Measurements from ENCODE around the gene MYO3B. TPM values are rescaled to one million over a fixed set of nuclear protein-coding genes. Genes with fewer than 3 reads are reported as not detected.

MYO3B gene
- polyA plus RNA-seq, 1 of the 3 experiments (the other 2 are of a cell fraction): not detected

GRCh38 chr2:170512266-170512665, 334.3 kb downstream of the MYO3B start:
- no peaks in the 10 kb centered on the region for H4K20me1 ChIP-seq (ENCODE audit: insufficient read depth)
- no peak for TF ChIP-seq MXI1 (IDR thresholded peaks at IDR 0.05; ENCODE audit: low read depth, low read length)
- TF ChIP-seq, protein P1, sequence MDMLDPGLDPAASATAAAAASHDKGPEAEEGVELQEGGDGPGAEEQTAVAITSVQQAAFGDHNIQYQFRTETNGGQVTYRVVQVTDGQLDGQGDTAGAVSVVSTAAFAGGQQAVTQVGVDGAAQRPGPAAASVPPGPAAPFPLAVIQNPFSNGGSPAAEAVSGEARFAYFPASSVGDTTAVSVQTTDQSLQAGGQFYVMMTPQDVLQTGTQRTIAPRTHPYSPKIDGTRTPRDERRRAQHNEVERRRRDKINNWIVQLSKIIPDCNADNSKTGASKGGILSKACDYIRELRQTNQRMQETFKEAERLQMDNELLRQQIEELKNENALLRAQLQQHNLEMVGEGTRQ (IDR thresholded peaks at IDR 0.05; ENCODE audit: borderline replicate concordance, low read depth, low read length): no peak
- no peak for TF ChIP-seq TAF1 (IDR thresholded peaks at IDR 0.05; ENCODE audit: borderline replicate concordance, low read depth, low read length)
- TF ChIP-seq FOXJ3 (CRISPR knock-in tag; IDR thresholded peaks at IDR 0.05): no peak
- no peak for TF ChIP-seq NFIC (IDR thresholded peaks at IDR 0.05; ENCODE audit: borderline replicate concordance)
- no peak for TF ChIP-seq POLR2AphosphoS5 (IDR thresholded peaks at IDR 0.05; ENCODE audit: low read depth, low read length)
- TF ChIP-seq SMC3 (IDR thresholded peaks at IDR 0.05; ENCODE audit: low read depth, low read length): no peak
- no peak for TF ChIP-seq ZBTB33 (IDR thresholded peaks at IDR 0.05; ENCODE audit: borderline replicate concordance, low read depth)
- no peak for TF ChIP-seq ELF1 (IDR thresholded peaks at IDR 0.05)
- TF ChIP-seq RAD21 (IDR thresholded peaks at IDR 0.05; ENCODE audit: low read length): no peak
- TF ChIP-seq, protein P2, sequence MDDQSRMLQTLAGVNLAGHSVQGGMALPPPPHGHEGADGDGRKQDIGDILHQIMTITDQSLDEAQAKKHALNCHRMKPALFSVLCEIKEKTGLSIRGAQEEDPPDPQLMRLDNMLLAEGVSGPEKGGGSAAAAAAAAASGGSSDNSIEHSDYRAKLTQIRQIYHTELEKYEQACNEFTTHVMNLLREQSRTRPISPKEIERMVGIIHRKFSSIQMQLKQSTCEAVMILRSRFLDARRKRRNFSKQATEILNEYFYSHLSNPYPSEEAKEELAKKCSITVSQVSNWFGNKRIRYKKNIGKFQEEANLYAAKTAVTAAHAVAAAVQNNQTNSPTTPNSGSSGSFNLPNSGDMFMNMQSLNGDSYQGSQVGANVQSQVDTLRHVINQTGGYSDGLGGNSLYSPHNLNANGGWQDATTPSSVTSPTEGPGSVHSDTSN (IDR thresholded peaks at IDR 0.05): no peak
- TF ChIP-seq RFX5 (IDR thresholded peaks at IDR 0.05; ENCODE audit: low read length): no peak
- TF ChIP-seq TEAD4 (IDR thresholded peaks at IDR 0.05; ENCODE audit: borderline replicate concordance, insufficient read depth): no peak
- no peak for TF ChIP-seq SIN3A (IDR thresholded peaks at IDR 0.05; ENCODE audit: borderline replicate concordance, low read depth, low read length)
- TF ChIP-seq CHD2 (IDR thresholded peaks at IDR 0.05; ENCODE audit: low read length, partially characterized antibody): no peak
- no peak for TF ChIP-seq EP300 (IDR thresholded peaks at IDR 0.05; ENCODE audit: borderline replicate concordance in 1 of 2, low read depth in 1 of 2, low read length in 1 of 2)
- no peak for TF ChIP-seq MEF2A (IDR thresholded peaks at IDR 0.05; ENCODE audit: borderline replicate concordance, low read depth)
- TF ChIP-seq RCOR1 (IDR thresholded peaks at IDR 0.05; ENCODE audit: low read length): no peak
- H3F3A ChIP-seq (replicated peaks; ENCODE audit: insufficient read depth): no peaks in the 10 kb centered on the region
- no peak overlapping the region for H3K4me3 ChIP-seq (ENCODE audit: low read depth in 2 of 2, low read length in 1 of 2)
- H3K36me3 ChIP-seq (replicated peaks in 1 of 2; ENCODE audit: control insufficient read depth in 1 of 2, insufficient read depth in 2 of 2, low read length in 1 of 2): no peaks in the 10 kb centered on the region
- no peaks in the 10 kb centered on the region for H3K79me2 ChIP-seq (ENCODE audit: insufficient read depth)
- H3K4me1 ChIP-seq (ENCODE audit: control insufficient read depth in 1 of 2, insufficient read depth in 2 of 2, low read depth in 1 of 2, low read length in 1 of 2): no peaks in the 10 kb centered on the region
- no peaks in the 10 kb centered on the region for H3K9me2 ChIP-seq
- H3K27ac ChIP-seq (ENCODE audit: low read depth in 2 of 2, low read length in 1 of 2): no peak overlapping the region
- CTCF ChIA-PET: interaction anchor here (0.8 kb wide), 1 partner anchor 60 kb away, joined by 3 read pairs; no protein-coding TSS in a partner anchor
- H3K9me3 ChIP-seq: no peaks in the 10 kb centered on the region
- no peak overlapping the region for H3K4me2 ChIP-seq
- no peak overlapping the region for H2AFZ ChIP-seq (ENCODE audit: low read depth)
- POLR2A ChIA-PET: no interaction called here
- WGBS (ENCODE audit: low lambda C conversion rate): 0% methylated on average over 1 of the region's 2 CpGs
- no peaks in the 10 kb centered on the region; the same call in none of the 2 replicates for H3K27me3 ChIP-seq (ENCODE audit: insufficient read depth)
- H3K9ac ChIP-seq: no peak overlapping the region
- DNase-seq: no peak

Data from SK-N-SH (cell line).